ENCODE results near the gene INPP4B.

Gene INPP4B

DNA sequence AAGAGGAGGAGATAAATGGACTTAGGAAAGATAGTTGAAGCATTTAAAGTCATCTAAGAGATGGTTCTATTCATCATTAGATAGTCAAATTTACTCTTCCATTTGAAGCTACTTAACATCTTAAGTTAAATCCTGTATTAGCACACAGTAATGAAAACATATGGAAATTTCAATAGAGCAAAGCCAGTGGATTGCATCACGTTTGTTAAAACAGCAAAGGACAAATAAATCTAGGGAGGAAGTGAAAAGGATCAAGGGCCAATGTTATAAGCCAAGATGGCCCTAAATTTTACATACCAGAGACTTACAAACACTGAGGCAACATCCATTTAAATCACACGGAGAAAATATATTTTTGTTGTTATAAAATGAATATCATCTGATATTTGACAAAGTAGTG, 602.8 kb downstream of the INPP4B start:
- TF ChIP-seq CTCF (IDR thresholded peaks at IDR 0.05) (no peak), ZFX (IDR thresholded peaks at IDR 0.05; ENCODE audit: borderline replicate concordance) (no peak)
- no peak overlapping the region for H3K27ac ChIP-seq

DNA sequence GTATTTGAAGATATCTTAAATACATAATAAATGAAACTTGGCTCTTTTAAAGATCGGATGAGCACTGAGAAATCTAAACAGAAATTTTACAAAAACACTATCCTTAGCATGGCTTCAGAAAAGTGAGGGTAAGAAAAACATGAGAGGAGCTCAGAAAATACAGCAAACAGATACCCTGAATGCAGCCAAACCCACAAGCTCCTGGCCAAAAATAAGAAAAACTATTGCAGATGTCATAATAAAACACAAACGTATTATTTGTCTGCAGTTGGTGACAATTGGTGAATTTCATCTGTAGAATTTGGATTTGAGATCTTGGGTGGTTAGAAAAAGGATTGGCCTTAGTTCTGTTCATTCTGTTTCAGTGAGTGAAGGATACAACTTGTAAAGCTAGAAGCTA, 603.9 kb downstream of the INPP4B start:
- H3K27ac ChIP-seq, result no peak overlapping the region
- TF ChIP-seq CTCF (IDR thresholded peaks at IDR 0.05), result no peak
- no peak for TF ChIP-seq ZFX (IDR thresholded peaks at IDR 0.05; ENCODE audit: borderline replicate concordance)

GRCh38 chr4:142238589-142238988, 607.5 kb downstream of the INPP4B start:
- TF ChIP-seq CTCF (IDR thresholded peaks at IDR 0.05), result no peak
- TF ChIP-seq ZFX (IDR thresholded peaks at IDR 0.05; ENCODE audit: borderline replicate concordance), result no peak
- H3K27ac ChIP-seq, result no peak overlapping the region

- H3K27ac ChIP-seq, result no peak overlapping the region
- no peak for TF ChIP-seq CTCF (IDR thresholded peaks at IDR 0.05)
- TF ChIP-seq ZFX (IDR thresholded peaks at IDR 0.05; ENCODE audit: borderline replicate concordance), result no peak
Observed at GRCh38 chr4:142236268-142236667, 609.8 kb downstream of the INPP4B start.

GRCh38 chr4:142231787-142232186, 614.3 kb downstream of the INPP4B start:
- TF ChIP-seq CTCF (IDR thresholded peaks at IDR 0.05), result no peak
- TF ChIP-seq ZFX (IDR thresholded peaks at IDR 0.05; ENCODE audit: borderline replicate concordance), result no peak
- no peak overlapping the region for H3K27ac ChIP-seq

GRCh38 chr4:142230991-142231390, 615.1 kb downstream of the INPP4B start:
- no peak overlapping the region for H3K27ac ChIP-seq
- TF ChIP-seq CTCF (IDR thresholded peaks at IDR 0.05) (no peak), ZFX (IDR thresholded peaks at IDR 0.05; ENCODE audit: borderline replicate concordance) (no peak)

- no peak overlapping the region for H3K27ac ChIP-seq
- TF ChIP-seq ZFX (IDR thresholded peaks at IDR 0.05; ENCODE audit: borderline replicate concordance), result no peak
- no peak for TF ChIP-seq CTCF (IDR thresholded peaks at IDR 0.05)
Observed at GRCh38 chr4:142226014-142226413, 620.1 kb downstream of the INPP4B start.

All from 22Rv1 (cell line).